ENCODE data around the gene ZNF253. TPM values are rescaled to one million over a fixed set of nuclear protein-coding genes. Genes with fewer than 3 reads are reported as not detected.
"Not testable (repeated sequence)": the region's sequence is repeated elsewhere in the genome, so short reads cannot be mapped to it uniquely, and the experiment has no call there.

Gene ZNF253
- total RNA-seq, 1 experiment from 2014 or later: 13.7 TPM

DNA sequence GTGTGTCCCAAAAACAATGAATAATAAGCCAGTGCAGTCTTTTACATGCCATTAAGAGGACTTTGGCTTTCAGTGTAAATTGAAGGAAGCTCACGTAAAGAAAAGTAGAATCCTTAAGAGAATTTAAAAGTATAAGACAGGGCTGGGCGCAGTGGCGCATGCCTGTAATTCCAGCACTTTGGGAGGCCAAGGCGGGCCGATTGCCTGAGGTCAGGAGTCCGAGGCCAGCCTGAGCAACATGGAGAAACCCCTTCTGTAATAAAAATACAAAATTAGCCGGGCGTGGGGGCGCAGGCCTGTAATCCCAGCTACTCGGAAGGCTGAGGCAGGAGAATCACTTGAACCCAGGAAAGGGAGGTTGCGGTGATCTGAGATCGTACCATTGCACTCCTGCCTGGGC is 17.9 kb upstream of the ZNF253 start:
- no TSS peak for BruUV-seq (replicated peaks)
- Histone ChIP-seq H3K9me3 (ENCODE audit: low read depth, low read length, poor library complexity, severe bottlenecking) (no peaks in the 10 kb centered on the region), H3K27me3 (replicated peaks; ENCODE audit: insufficient read depth, low read depth, low read length, poor library complexity) (no peaks in the 10 kb centered on the region), H3K27ac (ENCODE audit: low read depth, low read length, poor library complexity, severe bottlenecking) (no peak overlapping the region), H3K4me1 (ENCODE audit: insufficient read depth, low read length, poor library complexity, severe bottlenecking) (no peaks in the 10 kb centered on the region), H3K4me3 (ENCODE audit: low read depth, low read length, poor library complexity, severe bottlenecking) (no peak overlapping the region), H3K36me3 (ENCODE audit: insufficient read depth, low read length, poor library complexity, severe bottlenecking) (no peaks in the 10 kb centered on the region)
- intact Hi-C loops (cut with micrococcal nuclease; ENCODE audit: unreplicated experiment): no loop called here
- DNase-seq (ENCODE audit: low spot score): no peak
- POLR2A ChIA-PET (ENCODE audit: low non-redundant PET): interaction anchor here (0.6 kb wide), 1 partner anchor 175 kb away, joined by 6 read pairs; no protein-coding TSS in a partner anchor
- TF ChIP-seq, protein P1, sequence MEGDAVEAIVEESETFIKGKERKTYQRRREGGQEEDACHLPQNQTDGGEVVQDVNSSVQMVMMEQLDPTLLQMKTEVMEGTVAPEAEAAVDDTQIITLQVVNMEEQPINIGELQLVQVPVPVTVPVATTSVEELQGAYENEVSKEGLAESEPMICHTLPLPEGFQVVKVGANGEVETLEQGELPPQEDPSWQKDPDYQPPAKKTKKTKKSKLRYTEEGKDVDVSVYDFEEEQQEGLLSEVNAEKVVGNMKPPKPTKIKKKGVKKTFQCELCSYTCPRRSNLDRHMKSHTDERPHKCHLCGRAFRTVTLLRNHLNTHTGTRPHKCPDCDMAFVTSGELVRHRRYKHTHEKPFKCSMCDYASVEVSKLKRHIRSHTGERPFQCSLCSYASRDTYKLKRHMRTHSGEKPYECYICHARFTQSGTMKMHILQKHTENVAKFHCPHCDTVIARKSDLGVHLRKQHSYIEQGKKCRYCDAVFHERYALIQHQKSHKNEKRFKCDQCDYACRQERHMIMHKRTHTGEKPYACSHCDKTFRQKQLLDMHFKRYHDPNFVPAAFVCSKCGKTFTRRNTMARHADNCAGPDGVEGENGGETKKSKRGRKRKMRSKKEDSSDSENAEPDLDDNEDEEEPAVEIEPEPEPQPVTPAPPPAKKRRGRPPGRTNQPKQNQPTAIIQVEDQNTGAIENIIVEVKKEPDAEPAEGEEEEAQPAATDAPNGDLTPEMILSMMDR (conservative IDR thresholded peaks at IDR 0.05; ENCODE audit: low read depth, low read length): no peak
- TF ChIP-seq EZH2 (IDR thresholded peaks at IDR 0.05; ENCODE audit: borderline replicate concordance, low read depth, low read length, poor library complexity, severe bottlenecking): no peak
- CTCF ChIA-PET: no interaction called here

DNA sequence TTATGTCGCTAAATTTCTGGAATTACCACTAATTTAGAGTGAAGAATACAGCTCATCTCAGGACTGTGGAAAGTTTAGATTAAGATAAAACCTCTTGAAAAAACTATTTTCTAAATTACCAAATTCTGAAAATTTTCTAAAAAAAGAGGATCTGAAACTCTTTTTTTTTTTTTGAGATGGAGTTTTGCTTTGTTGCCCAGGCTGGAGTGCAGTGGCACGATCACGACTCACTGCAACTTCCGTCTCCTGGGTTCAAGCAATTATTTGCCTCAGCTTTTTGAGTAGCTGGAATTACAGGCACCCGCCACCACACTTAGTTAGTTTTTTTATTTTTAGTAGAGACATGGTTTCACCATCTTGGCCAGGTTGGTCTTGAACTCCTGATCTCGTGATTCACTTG is 16.6 kb upstream of the ZNF253 start:
- no peaks in the 10 kb centered on the region for H3K4me1 ChIP-seq (ENCODE audit: insufficient read depth, low read length, poor library complexity, severe bottlenecking)
- no peaks in the 10 kb centered on the region for H3K27me3 ChIP-seq (replicated peaks; ENCODE audit: insufficient read depth, low read depth, low read length, poor library complexity)
- H3K4me3 ChIP-seq (ENCODE audit: low read depth, low read length, poor library complexity, severe bottlenecking): no peak overlapping the region
- no peak overlapping the region for H3K27ac ChIP-seq (ENCODE audit: low read depth, low read length, poor library complexity, severe bottlenecking)
- POLR2A ChIA-PET (ENCODE audit: low non-redundant PET): no interaction called here
- no peaks in the 10 kb centered on the region for H3K36me3 ChIP-seq (ENCODE audit: insufficient read depth, low read length, poor library complexity, severe bottlenecking)
- CTCF ChIA-PET: no interaction called here
- intact Hi-C loops (cut with micrococcal nuclease; ENCODE audit: unreplicated experiment): no loop called here
- BruUV-seq (replicated peaks): no TSS peak
- TF ChIP-seq EZH2 (IDR thresholded peaks at IDR 0.05; ENCODE audit: borderline replicate concordance, low read depth, low read length, poor library complexity, severe bottlenecking): no peak
- TF ChIP-seq, protein P1 (conservative IDR thresholded peaks at IDR 0.05; ENCODE audit: low read depth, low read length): no peak
- H3K9me3 ChIP-seq (ENCODE audit: low read depth, low read length, poor library complexity, severe bottlenecking): no peaks in the 10 kb centered on the region
- no peak for DNase-seq (ENCODE audit: low spot score)

DNA sequence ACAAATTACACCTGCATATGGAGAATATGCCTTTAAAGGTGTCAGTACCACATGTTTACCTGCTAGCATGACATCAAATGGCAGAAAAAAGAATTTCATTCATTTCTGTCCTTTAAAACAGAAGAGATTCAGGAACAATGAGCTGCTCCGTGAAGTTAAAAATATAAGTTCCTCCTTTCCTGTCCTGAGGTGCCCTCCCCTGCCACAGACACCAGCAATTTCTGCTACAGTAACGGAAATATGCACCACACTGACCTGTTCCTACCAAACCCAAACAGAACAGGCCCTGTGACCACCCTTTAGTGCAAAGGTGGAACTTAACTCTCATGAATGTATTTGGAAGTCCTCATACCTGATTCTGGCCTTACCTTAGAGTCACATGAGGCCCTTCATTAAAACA is 13.9 kb upstream of the ZNF253 start:
- intact Hi-C loops (cut with micrococcal nuclease; ENCODE audit: unreplicated experiment); BruUV-seq (replicated peaks); POLR2A ChIA-PET (ENCODE audit: low non-redundant PET); H3K9me3 ChIP-seq (ENCODE audit: low read depth, low read length, poor library complexity, severe bottlenecking); H3K27me3 ChIP-seq (replicated peaks; ENCODE audit: insufficient read depth, low read depth, low read length, poor library complexity); H3K36me3 ChIP-seq (ENCODE audit: insufficient read depth, low read length, poor library complexity, severe bottlenecking); H3K27ac ChIP-seq (ENCODE audit: low read depth, low read length, poor library complexity, severe bottlenecking); H3K4me3 ChIP-seq (ENCODE audit: low read depth, low read length, poor library complexity, severe bottlenecking); H3K4me1 ChIP-seq (ENCODE audit: insufficient read depth, low read length, poor library complexity, severe bottlenecking); DNase-seq (ENCODE audit: low spot score); CTCF ChIA-PET: not testable (repeated sequence)

DNA sequence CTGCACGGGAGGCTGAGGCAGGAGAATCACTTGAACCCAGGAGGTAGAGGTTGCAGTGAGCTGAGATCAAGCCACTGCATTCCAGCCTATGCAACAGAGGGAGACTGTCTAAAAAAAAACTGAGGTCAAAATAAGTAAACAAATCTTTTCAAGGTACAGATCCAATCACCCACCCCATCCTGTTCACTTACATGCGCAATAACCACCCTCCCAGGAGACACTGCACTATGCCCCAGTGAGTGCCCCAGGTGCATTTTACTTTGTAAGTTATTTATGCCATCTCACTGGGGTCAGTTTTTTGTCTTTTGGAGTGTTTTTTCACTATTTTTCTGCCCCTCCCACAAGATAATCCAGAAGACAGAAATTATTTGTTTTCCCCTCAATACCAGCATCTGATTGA is 6.9 kb upstream of the ZNF253 start:
- H3K36me3 ChIP-seq (ENCODE audit: insufficient read depth, low read length, poor library complexity, severe bottlenecking): no peaks in the 10 kb centered on the region
- H3K27me3 ChIP-seq (replicated peaks; ENCODE audit: insufficient read depth, low read depth, low read length, poor library complexity): no peaks in the 10 kb centered on the region
- BruUV-seq (replicated peaks): no TSS peak
- TF ChIP-seq EZH2 (IDR thresholded peaks at IDR 0.05; ENCODE audit: borderline replicate concordance, low read depth, low read length, poor library complexity, severe bottlenecking): no peak
- TF ChIP-seq, protein P1 (conservative IDR thresholded peaks at IDR 0.05; ENCODE audit: low read depth, low read length): no peak
- no peaks in the 10 kb centered on the region for H3K4me1 ChIP-seq (ENCODE audit: insufficient read depth, low read length, poor library complexity, severe bottlenecking)
- no peak overlapping the region for H3K27ac ChIP-seq (ENCODE audit: low read depth, low read length, poor library complexity, severe bottlenecking)
- no peak overlapping the region for H3K4me3 ChIP-seq (ENCODE audit: low read depth, low read length, poor library complexity, severe bottlenecking)
- POLR2A ChIA-PET (ENCODE audit: low non-redundant PET): interaction anchor here (0.6 kb wide), 1 partner anchor 78 kb away, joined by 3 read pairs; no protein-coding TSS in a partner anchor
- no peak for DNase-seq (ENCODE audit: low spot score)
- intact Hi-C loops (cut with micrococcal nuclease; ENCODE audit: unreplicated experiment): no loop called here
- CTCF ChIA-PET: no interaction called here
- no peaks in the 10 kb centered on the region for H3K9me3 ChIP-seq (ENCODE audit: low read depth, low read length, poor library complexity, severe bottlenecking)

All from A673 (cell line).